Adrenal gland (tissue), 5 donors: ENCODE results near the gene AFMID.

ENCODE experiments used
- POLR2A ChIP-seq, 2 donors: fragments of 450-650 bp; IDR thresholded peaks; one replicate each; pipeline ENCODE4 v1.6.1; 2017; ENCODE audit warnings: antibody characterized with exemption in 2 of 2, mild to moderate bottlenecking in 2 of 2, moderate library complexity in 1 of 2
- TF ChIP-seq, protein P1 (sequence below), 6 experiments: fragments of 450-650 bp in 4 of 6; fragments of 200-600 bp in 2 of 6; sonication (generic) in 1 of 6; IDR thresholded peaks; 1 replicate in 5 of 6; 2 replicates in 1 of 6; pipeline versions ENCODE4 v1.5.1 to v1.8.0; 2016 to 2021; ENCODE audit warnings: antibody characterized with exemption in 6 of 6, mild to moderate bottlenecking in 2 of 6, moderate library complexity in 1 of 6
- donor health status: DM: no; HTN: no; CAD: no.

DNA sequence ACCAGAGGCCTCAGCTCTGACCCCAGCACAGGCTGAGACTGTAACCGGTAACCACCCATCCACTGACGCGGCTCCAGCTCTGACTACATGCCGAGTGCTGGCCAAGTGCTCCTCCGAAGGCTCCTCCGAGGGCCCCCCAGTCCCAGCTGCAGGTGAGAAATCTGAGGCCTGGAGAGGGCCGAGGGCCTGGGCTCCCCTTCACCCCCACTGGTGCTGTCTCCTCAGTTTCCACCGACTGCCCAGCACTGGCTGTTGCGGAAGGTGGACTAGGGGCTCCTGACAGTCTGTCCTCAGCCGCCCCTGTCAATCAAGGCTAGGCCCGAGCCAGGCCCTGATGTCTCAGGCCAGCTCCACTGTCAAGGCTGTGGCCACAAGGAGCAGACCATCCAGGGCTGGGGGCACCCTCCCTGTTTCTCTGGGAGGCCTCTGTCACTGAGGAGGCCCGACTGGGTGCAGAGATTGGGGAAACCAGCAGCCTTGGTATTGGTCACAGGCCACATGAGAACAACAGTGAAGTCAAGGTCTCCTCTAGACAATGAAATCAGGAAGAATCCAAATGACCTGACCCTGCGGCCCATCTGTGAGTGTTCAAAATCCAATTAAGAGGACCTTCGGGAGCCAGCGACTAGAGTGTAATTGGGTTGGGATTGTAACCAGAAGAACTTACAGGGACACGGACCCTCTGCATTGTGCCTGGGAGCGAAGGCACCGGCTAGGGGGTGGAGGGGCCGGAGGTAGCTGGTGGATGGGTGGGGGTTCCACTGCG is 49.4 kb downstream of the AFMID start:
- TF ChIP-seq, protein P1, sequence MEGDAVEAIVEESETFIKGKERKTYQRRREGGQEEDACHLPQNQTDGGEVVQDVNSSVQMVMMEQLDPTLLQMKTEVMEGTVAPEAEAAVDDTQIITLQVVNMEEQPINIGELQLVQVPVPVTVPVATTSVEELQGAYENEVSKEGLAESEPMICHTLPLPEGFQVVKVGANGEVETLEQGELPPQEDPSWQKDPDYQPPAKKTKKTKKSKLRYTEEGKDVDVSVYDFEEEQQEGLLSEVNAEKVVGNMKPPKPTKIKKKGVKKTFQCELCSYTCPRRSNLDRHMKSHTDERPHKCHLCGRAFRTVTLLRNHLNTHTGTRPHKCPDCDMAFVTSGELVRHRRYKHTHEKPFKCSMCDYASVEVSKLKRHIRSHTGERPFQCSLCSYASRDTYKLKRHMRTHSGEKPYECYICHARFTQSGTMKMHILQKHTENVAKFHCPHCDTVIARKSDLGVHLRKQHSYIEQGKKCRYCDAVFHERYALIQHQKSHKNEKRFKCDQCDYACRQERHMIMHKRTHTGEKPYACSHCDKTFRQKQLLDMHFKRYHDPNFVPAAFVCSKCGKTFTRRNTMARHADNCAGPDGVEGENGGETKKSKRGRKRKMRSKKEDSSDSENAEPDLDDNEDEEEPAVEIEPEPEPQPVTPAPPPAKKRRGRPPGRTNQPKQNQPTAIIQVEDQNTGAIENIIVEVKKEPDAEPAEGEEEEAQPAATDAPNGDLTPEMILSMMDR (IDR thresholded peaks at IDR 0.05) = no peak
- no peak for TF ChIP-seq POLR2A (IDR thresholded peaks at IDR 0.05)
